NCI-H226 (cell line): Measurements from ENCODE around the gene MYO1C.

ENCODE experiments used
- DNase-seq: peaks from one replicate; pipeline ENCODE4 v3.0.0-alpha.2; 2015

The MYO1C gene

GRCh38 chr17:1416414-1416813, 76.1 kb downstream of the MYO1C start:
- no peak for DNase-seq

GRCh38 chr17:1414634-1415033, 77.9 kb downstream of the MYO1C start:
- no peak for DNase-seq
